A549 (cell line): ENCODE data around the gene UBE3B.

Source experiments
- POLR2A ChIP-seq: IDR thresholded peaks from 2 replicates; pipeline ENCODE4 v1.6.1; 2012; ENCODE audit warnings: mild to moderate bottlenecking, low read length
- RCOR1 ChIP-seq: fragments of 150-350 bp; IDR thresholded peaks from 2 replicates; pipeline ENCODE4 v1.6.1; 2014; ENCODE audit warnings: antibody characterized with exemption, low read length, low read depth

DNA sequence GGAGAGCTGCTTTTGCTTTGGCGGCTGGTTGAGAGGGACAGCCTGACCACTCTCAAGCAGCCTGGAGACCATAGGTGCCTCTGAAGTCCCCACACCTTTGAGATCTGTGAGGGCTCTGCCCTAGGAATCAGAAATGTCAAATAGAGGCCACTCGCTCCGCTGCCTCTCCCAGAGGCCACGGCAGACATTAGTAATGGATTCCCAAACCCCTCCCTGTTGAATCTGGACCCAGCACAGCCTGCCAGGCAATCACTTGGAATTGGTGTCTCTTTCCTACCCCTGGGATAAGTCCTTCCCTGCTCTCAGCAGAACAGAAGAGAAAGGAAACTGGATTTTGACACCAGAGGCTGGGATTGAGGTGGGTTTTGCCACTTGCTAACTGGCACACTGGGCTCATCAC, 70.8 kb downstream of the UBE3B start:
- TF ChIP-seq RCOR1 (no peak), POLR2A (no peak)
